IPS DF 6.9 (cell line): ENCODE data around the gene SMIM9.

Experiments used
- DNase-seq: peaks from one replicate; pipeline ENCODE4 v3.0.0-alpha.2; 2013; ENCODE audit warnings: low read depth, low spot score
- H3K27ac ChIP-seq: one replicate; pipeline ENCODE4 v1.5.1; 2013; ENCODE audit warnings: low read length, control low read depth
- H3K27me3 ChIP-seq: 2 replicates; pipeline ENCODE4 v1.6.1; 2013; ENCODE audit warnings: mild to moderate bottlenecking, low read length; ENCODE audit not compliant: control insufficient read depth, insufficient read depth
- H3K36me3 ChIP-seq: 2 replicates; pipeline ENCODE4 v1.6.1; 2013; ENCODE audit warnings: low read length; ENCODE audit not compliant: control insufficient read depth, insufficient read depth
- H3K4me1 ChIP-seq: 2 replicates; pipeline ENCODE4 v1.6.1; 2013; ENCODE audit warnings: low read length; ENCODE audit not compliant: control insufficient read depth, insufficient read depth
- H3K4me3 ChIP-seq: 2 replicates; pipeline ENCODE4 v1.5.1; 2013; ENCODE audit warnings: mild to moderate bottlenecking, low read length
- H3K9me3 ChIP-seq: 2 replicates; pipeline ENCODE4 v1.6.1; 2013; ENCODE audit warnings: low read length, inconsistent platforms; ENCODE audit not compliant: control insufficient read depth, insufficient read depth
- WGBS: extraction: QIAGEN DNeasy Blood & Tissue Kit; methylation state at CpG from one replicate; pipeline ENCODE4 v1.1.7; 2013; ENCODE audit warnings: mixed read lengths, missing lambda C conversion rate; ENCODE audit not compliant: insufficient read length, insufficient coverage; 5-methylcytosine and 5-hydroxymethylcytosine counted together

The SMIM9 gene

GRCh38 chrX:154800478-154801210, 33.8 kb downstream of the SMIM9 start:
- Histone ChIP-seq H3K27ac (no peak overlapping the region), H3K36me3 (no peaks in the 10 kb centered on the region), H3K4me1 (peaks cover 3% of the 10 kb centered on the region), H3K27me3 (peaks cover 2% of the 10 kb centered on the region; the same call in 1 of the 2 replicates), H3K9me3 (no peaks in the 10 kb centered on the region), H3K4me3 (no peak overlapping the region)
- no CpG with 5 or more reads among the region's 8 CpGs for WGBS
- DNase-seq: no peak

GRCh38 chrX:154799556-154800348, 34.7 kb downstream of the SMIM9 start:
- WGBS: no CpG with 5 or more reads among the region's 9 CpGs
- Histone ChIP-seq H3K4me3 (no peak overlapping the region), H3K36me3 (no peaks in the 10 kb centered on the region), H3K4me1 (peaks cover 3% of the 10 kb centered on the region), H3K27me3 (peaks cover 2% of the 10 kb centered on the region; the same call in 1 of the 2 replicates), H3K27ac (no peak overlapping the region), H3K9me3 (no peaks in the 10 kb centered on the region)
- no peak for DNase-seq

- H3K9me3 ChIP-seq: no peaks in the 10 kb centered on the region
- H3K4me3 ChIP-seq: no peak overlapping the region
- no peaks in the 10 kb centered on the region for H3K27me3 ChIP-seq
- H3K4me1 ChIP-seq: peaks cover 2% of the 10 kb centered on the region
- no CpG with 5 or more reads among the region's 6 CpGs for WGBS
- DNase-seq: no peak
- no peak overlapping the region for H3K27ac ChIP-seq
- no peaks in the 10 kb centered on the region for H3K36me3 ChIP-seq
Measured at GRCh38 chrX:154797006-154797405, 37.5 kb downstream of the SMIM9 start.

GRCh38 chrX:154795016-154795415, 39.4 kb downstream of the SMIM9 start:
- no peak overlapping the region for H3K4me3 ChIP-seq
- WGBS: no CpG with 5 or more reads among the region's 2 CpGs
- no peaks in the 10 kb centered on the region for H3K9me3 ChIP-seq
- H3K27ac ChIP-seq: no peak overlapping the region
- H3K36me3 ChIP-seq: no peaks in the 10 kb centered on the region
- no peaks in the 10 kb centered on the region for H3K27me3 ChIP-seq
- DNase-seq: no peak
- H3K4me1 ChIP-seq: no peaks in the 10 kb centered on the region

GRCh38 chrX:154793084-154793795, 41.2 kb downstream of the SMIM9 start:
- no peak overlapping the region for H3K27ac ChIP-seq
- H3K4me3 ChIP-seq: no peak overlapping the region
- H3K27me3 ChIP-seq: no peaks in the 10 kb centered on the region
- no peak for DNase-seq
- WGBS: no CpG with 5 or more reads among the region's 7 CpGs
- H3K4me1 ChIP-seq: no peaks in the 10 kb centered on the region
- H3K36me3 ChIP-seq: no peaks in the 10 kb centered on the region
- no peaks in the 10 kb centered on the region for H3K9me3 ChIP-seq

- no peak for DNase-seq
- Histone ChIP-seq H3K27ac (no peak overlapping the region), H3K4me1 (no peaks in the 10 kb centered on the region), H3K27me3 (no peaks in the 10 kb centered on the region), H3K4me3 (no peak overlapping the region), H3K9me3 (no peaks in the 10 kb centered on the region), H3K36me3 (no peaks in the 10 kb centered on the region)
- no CpG with 5 or more reads among the region's 8 CpGs for WGBS
Measured at GRCh38 chrX:154791939-154792338, 42.5 kb downstream of the SMIM9 start.

- Histone ChIP-seq H3K4me1 (no peaks in the 10 kb centered on the region), H3K27ac (no peak overlapping the region), H3K36me3 (no peaks in the 10 kb centered on the region), H3K4me3 (no peak overlapping the region), H3K9me3 (no peaks in the 10 kb centered on the region), H3K27me3 (no peaks in the 10 kb centered on the region)
- no CpG with 5 or more reads among the region's 4 CpGs for WGBS
- DNase-seq: no peak
Measured at GRCh38 chrX:154791467-154791866, 43.0 kb downstream of the SMIM9 start.

GRCh38 chrX:154785716-154786115, 48.7 kb downstream of the SMIM9 start:
- Histone ChIP-seq H3K4me3 (no peak overlapping the region), H3K9me3 (no peaks in the 10 kb centered on the region), H3K4me1 (no peaks in the 10 kb centered on the region), H3K27me3 (no peaks in the 10 kb centered on the region), H3K36me3 (no peaks in the 10 kb centered on the region), H3K27ac (no peak overlapping the region)
- DNase-seq: no peak
- WGBS: no CpG with 5 or more reads among the region's 6 CpGs

- Histone ChIP-seq H3K4me3 (no peak overlapping the region), H3K27me3 (no peaks in the 10 kb centered on the region), H3K9me3 (no peaks in the 10 kb centered on the region), H3K4me1 (no peaks in the 10 kb centered on the region), H3K27ac (no peak overlapping the region), H3K36me3 (no peaks in the 10 kb centered on the region)
- DNase-seq: no peak
- no CpG with 5 or more reads among the region's 13 CpGs for WGBS
Measured at GRCh38 chrX:154784149-154784995, 50.1 kb downstream of the SMIM9 start.

- WGBS: no CpG with 5 or more reads among the region's 9 CpGs
- DNase-seq: no peak
- no peaks in the 10 kb centered on the region for H3K27me3 ChIP-seq
Measured at GRCh38 chrX:154780968-154781367, 53.5 kb downstream of the SMIM9 start.

More at GRCh38 chrX:154780968-154781367, 53.5 kb downstream of the SMIM9 start:
- H3K4me1 ChIP-seq: no peaks in the 10 kb centered on the region
- H3K4me3 ChIP-seq: no peak overlapping the region
- H3K9me3 ChIP-seq: no peaks in the 10 kb centered on the region
- H3K27ac ChIP-seq: no peak overlapping the region
- H3K36me3 ChIP-seq: peaks cover 8% of the 10 kb centered on the region
